Hypothalamus (tissue), 51 donors: ENCODE measurements around the gene ATP2B3.

ENCODE experiments used
- DNase-seq, 51 donors: peaks; one replicate each; lab custom pipeline; 2025; lab: John Stamatoyannopoulos, UW

Gene ATP2B3

DNA sequence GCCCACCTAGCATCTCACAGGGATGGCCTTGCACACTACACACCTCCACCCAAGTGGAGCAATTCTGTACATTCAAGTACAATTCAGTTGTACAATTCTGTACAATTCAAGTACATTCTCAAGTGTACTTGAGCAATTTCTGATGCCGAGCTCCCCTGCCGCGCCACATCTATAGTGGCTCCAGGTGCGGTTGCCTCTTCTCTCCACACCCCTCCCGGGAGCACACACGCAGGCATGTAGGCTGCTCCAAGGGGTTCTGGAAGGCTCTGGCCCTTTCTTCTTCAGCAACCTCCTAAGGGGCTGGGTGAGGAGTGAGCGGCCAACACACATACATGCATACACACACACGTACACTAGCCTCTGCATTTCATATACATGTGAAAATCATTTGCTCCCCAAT is 110.7 kb downstream of the ATP2B3 start:
- no peak for DNase-seq

- DNase-seq = no peak
Observed at GRCh38 chrX:153628665-153629064, 111.2 kb downstream of the ATP2B3 start.

DNA sequence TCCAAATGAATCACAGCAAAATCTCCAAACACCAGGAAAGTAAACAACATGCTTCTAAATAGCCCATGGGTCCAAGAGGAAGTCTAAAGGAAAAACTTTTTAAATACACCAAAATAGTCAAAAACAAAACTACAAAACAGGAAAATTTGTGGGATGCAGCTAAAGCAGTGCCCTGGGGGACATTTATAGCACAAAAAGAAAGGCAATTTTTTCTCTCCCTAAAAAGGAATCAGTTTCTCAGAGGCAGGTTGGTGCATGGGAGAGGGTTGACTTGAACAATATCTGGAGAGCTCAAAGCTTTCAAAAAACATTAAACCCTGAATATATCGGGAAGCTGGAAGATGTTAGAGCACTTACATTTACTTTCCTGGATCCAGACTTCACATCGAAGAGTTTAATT is 113.9 kb downstream of the ATP2B3 start:
- DNase-seq = no peak

- no peak for DNase-seq
Observed at GRCh38 chrX:153631907-153632594, 114.6 kb downstream of the ATP2B3 start.
